Measurements from ENCODE around the gene AKR1D1. TPM values are rescaled to one million over a fixed set of nuclear protein-coding genes. Genes with fewer than 3 reads are reported as not detected.

The AKR1D1 gene
- total RNA-seq, 1 donor from 2014 or later = 0.08 TPM

DNA sequence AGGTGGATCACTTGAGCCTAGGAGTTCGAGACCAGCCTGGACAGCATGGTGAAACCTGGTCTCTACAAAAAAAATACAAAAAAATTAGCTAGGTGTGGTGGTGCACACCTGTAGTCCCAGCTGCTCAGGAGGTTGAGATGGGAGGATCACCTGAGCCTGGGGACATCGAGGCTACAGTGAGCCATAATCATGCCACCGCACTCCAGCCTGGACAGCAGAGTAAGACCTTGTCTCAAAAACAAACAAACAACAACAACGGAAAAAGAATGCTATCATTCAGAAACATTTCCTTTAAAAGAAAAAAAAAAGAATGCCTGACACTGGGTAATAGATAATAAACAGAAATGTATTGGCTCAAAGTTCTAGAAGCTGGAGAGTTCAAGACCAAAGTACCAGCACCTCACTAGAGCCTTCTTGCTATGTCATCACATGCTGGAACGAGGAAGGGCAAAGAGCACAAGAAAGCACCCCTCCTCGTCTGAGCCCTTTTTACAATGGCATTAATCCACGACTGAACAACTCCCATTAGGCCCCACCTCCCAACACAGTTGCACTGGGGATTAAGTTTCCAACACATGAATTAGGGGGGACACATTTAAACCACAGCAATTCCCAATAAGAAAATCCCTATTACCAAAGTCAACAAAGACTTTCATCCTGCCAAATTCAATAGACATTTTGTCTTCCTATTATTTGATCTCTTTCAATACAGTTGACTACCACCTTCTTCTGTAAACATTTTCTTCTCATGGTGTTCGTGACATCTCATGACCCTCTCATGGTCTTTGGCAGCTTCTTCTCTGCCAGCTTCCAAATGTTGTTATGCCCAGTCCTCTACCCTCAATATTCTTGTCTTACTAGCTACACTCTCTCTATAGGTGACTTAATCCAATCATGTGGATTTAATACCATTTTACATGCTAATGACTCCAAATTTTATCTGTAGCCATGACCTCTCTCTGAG is 20.0 kb downstream of the AKR1D1 start:
- TF ChIP-seq, protein P1, sequence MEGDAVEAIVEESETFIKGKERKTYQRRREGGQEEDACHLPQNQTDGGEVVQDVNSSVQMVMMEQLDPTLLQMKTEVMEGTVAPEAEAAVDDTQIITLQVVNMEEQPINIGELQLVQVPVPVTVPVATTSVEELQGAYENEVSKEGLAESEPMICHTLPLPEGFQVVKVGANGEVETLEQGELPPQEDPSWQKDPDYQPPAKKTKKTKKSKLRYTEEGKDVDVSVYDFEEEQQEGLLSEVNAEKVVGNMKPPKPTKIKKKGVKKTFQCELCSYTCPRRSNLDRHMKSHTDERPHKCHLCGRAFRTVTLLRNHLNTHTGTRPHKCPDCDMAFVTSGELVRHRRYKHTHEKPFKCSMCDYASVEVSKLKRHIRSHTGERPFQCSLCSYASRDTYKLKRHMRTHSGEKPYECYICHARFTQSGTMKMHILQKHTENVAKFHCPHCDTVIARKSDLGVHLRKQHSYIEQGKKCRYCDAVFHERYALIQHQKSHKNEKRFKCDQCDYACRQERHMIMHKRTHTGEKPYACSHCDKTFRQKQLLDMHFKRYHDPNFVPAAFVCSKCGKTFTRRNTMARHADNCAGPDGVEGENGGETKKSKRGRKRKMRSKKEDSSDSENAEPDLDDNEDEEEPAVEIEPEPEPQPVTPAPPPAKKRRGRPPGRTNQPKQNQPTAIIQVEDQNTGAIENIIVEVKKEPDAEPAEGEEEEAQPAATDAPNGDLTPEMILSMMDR (IDR thresholded peaks at IDR 0.05; ENCODE audit: insufficient read depth, low read length, poor library complexity, severe bottlenecking) = no peak
- no peak for DNase-seq (ENCODE audit: low read depth)
- H3K36me3 ChIP-seq (ENCODE audit: control insufficient read depth, insufficient read depth, low read length) = no peaks in the 10 kb centered on the region
- no peak overlapping the region for H3K4me3 ChIP-seq (ENCODE audit: low read depth, low read length)
- no peaks in the 10 kb centered on the region for H3K27me3 ChIP-seq (ENCODE audit: control insufficient read depth, insufficient read depth, low read length)

DNA sequence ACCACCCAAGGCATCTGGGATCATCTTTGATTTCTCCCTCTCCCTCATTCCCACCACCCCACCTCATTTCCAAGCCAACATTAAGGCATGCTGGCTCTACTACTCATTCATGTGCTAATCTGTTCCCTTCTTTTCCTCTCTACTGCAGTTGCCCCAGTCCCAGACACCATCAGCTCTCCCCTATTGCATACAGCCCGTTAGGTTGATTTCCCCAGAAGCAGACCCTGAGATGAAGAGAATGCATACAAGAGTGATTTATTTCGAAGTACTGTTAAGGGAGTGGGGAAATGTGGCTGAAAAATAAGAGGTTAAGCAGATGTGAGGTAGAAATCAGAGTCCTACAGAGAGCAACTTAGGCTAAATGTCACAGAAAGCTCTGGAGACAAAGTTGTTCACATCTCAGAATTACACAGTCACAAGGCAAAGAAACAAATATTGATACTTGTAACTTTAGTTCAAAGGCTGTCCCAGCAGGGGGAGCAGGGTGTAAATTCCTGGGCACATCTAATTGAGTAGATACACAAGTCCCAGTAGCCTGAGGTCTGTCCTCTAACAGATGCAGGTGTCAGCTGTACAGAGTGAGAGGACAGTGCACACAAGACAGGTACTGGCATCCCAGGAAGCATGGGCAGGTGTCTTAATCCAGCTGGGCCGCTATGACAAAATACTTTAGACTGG is 20.9 kb downstream of the AKR1D1 start:
- DNase-seq (ENCODE audit: low read depth) = no peak
- TF ChIP-seq, protein P1 (IDR thresholded peaks at IDR 0.05; ENCODE audit: insufficient read depth, low read length, poor library complexity, severe bottlenecking) = peak; percentile 41
- H3K27me3 ChIP-seq (ENCODE audit: control insufficient read depth, insufficient read depth, low read length) = no peaks in the 10 kb centered on the region
- H3K36me3 ChIP-seq (ENCODE audit: control insufficient read depth, insufficient read depth, low read length) = no peaks in the 10 kb centered on the region
- H3K4me3 ChIP-seq (ENCODE audit: low read depth, low read length) = no peak overlapping the region

DNA sequence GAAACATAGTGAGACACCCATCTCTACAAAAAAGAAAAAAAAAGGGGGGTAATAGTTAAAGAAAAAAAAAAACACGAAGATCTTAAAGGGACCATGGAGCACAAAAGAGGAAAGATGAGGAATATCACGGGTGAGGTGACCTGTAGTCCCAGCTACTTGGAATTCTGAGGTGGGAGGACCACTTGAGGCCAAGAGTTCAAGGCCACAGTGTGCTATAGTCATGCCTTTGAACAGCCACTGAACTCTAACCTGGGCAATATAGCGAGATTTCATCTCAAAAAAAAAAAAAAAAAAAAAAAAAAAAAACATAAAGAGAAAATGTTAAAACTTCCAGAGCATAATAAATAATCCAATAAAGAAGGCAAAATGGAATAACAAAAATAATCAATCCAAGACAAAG is 23.6 kb downstream of the AKR1D1 start:
- TF ChIP-seq, protein P1 (IDR thresholded peaks at IDR 0.05; ENCODE audit: insufficient read depth, low read length, poor library complexity, severe bottlenecking) = no peak
- no peak for DNase-seq (ENCODE audit: low read depth)
- Histone ChIP-seq H3K36me3 (ENCODE audit: control insufficient read depth, insufficient read depth, low read length) (no peaks in the 10 kb centered on the region), H3K4me3 (ENCODE audit: low read depth, low read length) (no peak overlapping the region), H3K27me3 (ENCODE audit: control insufficient read depth, insufficient read depth, low read length) (no peaks in the 10 kb centered on the region)

DNA sequence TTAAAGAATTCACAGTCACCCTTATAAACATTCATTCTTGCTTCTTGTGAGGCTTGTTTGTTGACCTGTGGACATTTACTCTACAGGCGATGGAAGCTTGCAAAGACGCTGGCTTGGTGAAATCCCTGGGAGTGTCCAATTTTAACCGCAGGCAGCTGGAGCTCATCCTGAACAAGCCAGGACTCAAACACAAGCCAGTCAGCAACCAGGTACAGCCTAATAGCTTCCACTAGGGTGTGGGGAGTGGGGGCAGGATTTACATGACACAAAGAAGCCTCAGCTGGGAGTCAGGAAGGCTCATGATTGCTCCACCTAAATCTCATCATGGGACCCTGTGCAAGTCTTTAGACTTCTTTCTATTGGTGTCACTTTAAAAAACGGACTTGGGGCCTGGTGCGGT is 29.0 kb downstream of the AKR1D1 start:
- no peak for DNase-seq (ENCODE audit: low read depth)
- H3K27me3 ChIP-seq (ENCODE audit: control insufficient read depth, insufficient read depth, low read length) = no peaks in the 10 kb centered on the region
- H3K4me3 ChIP-seq (ENCODE audit: low read depth, low read length) = no peak overlapping the region
- H3K36me3 ChIP-seq (ENCODE audit: control insufficient read depth, insufficient read depth, low read length) = no peaks in the 10 kb centered on the region
- TF ChIP-seq, protein P1 (IDR thresholded peaks at IDR 0.05; ENCODE audit: insufficient read depth, low read length, poor library complexity, severe bottlenecking) = no peak

- no peaks in the 10 kb centered on the region for H3K27me3 ChIP-seq (ENCODE audit: control insufficient read depth, insufficient read depth, low read length)
- DNase-seq (ENCODE audit: low read depth) = no peak
- no peaks in the 10 kb centered on the region for H3K36me3 ChIP-seq (ENCODE audit: control insufficient read depth, insufficient read depth, low read length)
- TF ChIP-seq, protein P1 (IDR thresholded peaks at IDR 0.05; ENCODE audit: insufficient read depth, low read length, poor library complexity, severe bottlenecking) = no peak
- no peak overlapping the region for H3K4me3 ChIP-seq (ENCODE audit: low read depth, low read length)
Measured at GRCh38 chr7:138115047-138115446, 38.8 kb downstream of the AKR1D1 start.
